KMS-11 (cell line): ENCODE measurements around the gene AACS.

ENCODE experiments used
- H2AFZ ChIP-seq: fragments of 200-600 bp; sonication (generic); 2 replicates; pipeline ENCODE4 v1.6.1; 2016; ENCODE audit warnings: antibody characterized with exemption, mixed run types, low read depth
- H3K27ac ChIP-seq: fragments of 200-600 bp; sonication (generic); 2 replicates; pipeline ENCODE4 v1.6.1; 2016; ENCODE audit warnings: mild to moderate bottlenecking, mixed run types
- H3K27me3 ChIP-seq: fragments of 200-600 bp; sonication (generic); 2 replicates; pipeline ENCODE4 v1.6.1; 2017; ENCODE audit warnings: mild to moderate bottlenecking, low read depth, mixed run types, moderate library complexity; ENCODE audit not compliant: insufficient read depth
- H3K36me3 ChIP-seq: fragments of 200-600 bp; sonication (generic); 2 replicates; pipeline ENCODE4 v1.6.1; 2017; ENCODE audit warnings: mild to moderate bottlenecking, mixed run types; ENCODE audit not compliant: insufficient read depth
- H3K4me1 ChIP-seq: fragments of 200-600 bp; sonication (generic); 2 replicates; pipeline ENCODE4 v1.6.1; 2016; ENCODE audit warnings: mild to moderate bottlenecking, low read depth, mixed run types; ENCODE audit not compliant: poor library complexity, severe bottlenecking
- H3K4me2 ChIP-seq: fragments of 200-600 bp; sonication (generic); 2 replicates; pipeline ENCODE4 v1.7.0; 2016; ENCODE audit warnings: mild to moderate bottlenecking, mixed run types
- H3K4me3 ChIP-seq: fragments of 200-600 bp; sonication (generic); IDR thresholded peaks from 2 replicates; pipeline ENCODE4 v1.6.1; 2017; ENCODE audit warnings: low read depth, low read length, mixed read lengths; ENCODE audit not compliant: insufficient read depth
- H3K79me2 ChIP-seq: fragments of 200-600 bp; sonication (generic); 2 replicates; pipeline ENCODE4 v1.6.1; 2016; ENCODE audit warnings: low read depth, mixed run types; ENCODE audit not compliant: insufficient read depth
- H3K9ac ChIP-seq: fragments of 200-600 bp; sonication (generic); 2 replicates; pipeline ENCODE4 v1.6.1; 2016; ENCODE audit warnings: mild to moderate bottlenecking, mixed run types
- H4K20me1 ChIP-seq: fragments of 200-600 bp; sonication (generic); 2 replicates; pipeline ENCODE4 v1.6.1; 2016; ENCODE audit warnings: mild to moderate bottlenecking, mixed run types; ENCODE audit not compliant: insufficient read depth
- TF ChIP-seq, protein P1 (sequence below): fragments of 200-600 bp; sonication (generic); conservative IDR thresholded peaks from 2 replicates; pipeline ENCODE4 v1.6.1; 2017; ENCODE audit warnings: low read depth, mild to moderate bottlenecking, antibody characterized with exemption, low read length, moderate library complexity, mixed read lengths

The AACS gene

DNA sequence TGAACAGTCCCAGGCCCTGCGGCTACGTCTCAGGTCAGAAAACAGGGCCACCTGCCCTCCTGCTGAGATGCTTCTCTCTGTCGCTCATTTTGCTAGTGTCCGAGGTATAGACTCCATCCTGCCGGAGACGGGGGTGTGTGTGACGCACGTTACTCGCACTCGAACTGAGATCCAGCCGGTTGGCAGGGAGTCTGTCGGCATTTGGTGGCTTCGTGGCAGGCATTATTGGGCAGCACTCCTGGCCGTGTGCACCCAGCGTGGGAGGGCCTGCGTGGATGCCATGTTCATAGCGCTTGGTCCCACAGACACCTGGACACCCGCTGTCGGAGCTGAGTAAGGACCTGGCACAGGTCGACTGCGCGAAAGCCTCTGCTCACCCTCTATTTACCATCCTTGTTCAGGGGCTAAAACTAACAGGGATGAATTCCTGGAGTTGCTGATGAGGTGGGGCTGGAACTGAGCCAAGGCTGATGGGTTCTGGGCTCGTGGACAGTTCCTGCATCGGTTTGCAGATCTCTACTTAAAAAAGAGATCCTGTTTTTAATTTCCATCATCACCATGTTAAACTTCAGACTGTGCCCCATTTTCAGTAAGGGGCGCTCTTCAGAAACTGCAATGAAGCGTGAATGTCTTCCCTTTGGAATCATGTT is 28.6 kb downstream of the AACS start:
- Histone ChIP-seq H4K20me1 (no peaks in the 10 kb centered on the region), H3K4me2 (no peak overlapping the region), H3K9ac (no peak overlapping the region), H3K79me2 (no peaks in the 10 kb centered on the region), H3K4me1 (no peaks in the 10 kb centered on the region), H3K36me3 (no peaks in the 10 kb centered on the region), H3K27ac (no peak overlapping the region), H3K27me3 (no peaks in the 10 kb centered on the region), H3K4me3 (no peak overlapping the region), H2AFZ (no peak overlapping the region)
- TF ChIP-seq, protein P1, sequence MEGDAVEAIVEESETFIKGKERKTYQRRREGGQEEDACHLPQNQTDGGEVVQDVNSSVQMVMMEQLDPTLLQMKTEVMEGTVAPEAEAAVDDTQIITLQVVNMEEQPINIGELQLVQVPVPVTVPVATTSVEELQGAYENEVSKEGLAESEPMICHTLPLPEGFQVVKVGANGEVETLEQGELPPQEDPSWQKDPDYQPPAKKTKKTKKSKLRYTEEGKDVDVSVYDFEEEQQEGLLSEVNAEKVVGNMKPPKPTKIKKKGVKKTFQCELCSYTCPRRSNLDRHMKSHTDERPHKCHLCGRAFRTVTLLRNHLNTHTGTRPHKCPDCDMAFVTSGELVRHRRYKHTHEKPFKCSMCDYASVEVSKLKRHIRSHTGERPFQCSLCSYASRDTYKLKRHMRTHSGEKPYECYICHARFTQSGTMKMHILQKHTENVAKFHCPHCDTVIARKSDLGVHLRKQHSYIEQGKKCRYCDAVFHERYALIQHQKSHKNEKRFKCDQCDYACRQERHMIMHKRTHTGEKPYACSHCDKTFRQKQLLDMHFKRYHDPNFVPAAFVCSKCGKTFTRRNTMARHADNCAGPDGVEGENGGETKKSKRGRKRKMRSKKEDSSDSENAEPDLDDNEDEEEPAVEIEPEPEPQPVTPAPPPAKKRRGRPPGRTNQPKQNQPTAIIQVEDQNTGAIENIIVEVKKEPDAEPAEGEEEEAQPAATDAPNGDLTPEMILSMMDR: no peak

GRCh38 chr12:125096894-125097293 is 31.7 kb downstream of the AACS start:
- Histone ChIP-seq H3K79me2 (no peaks in the 10 kb centered on the region), H3K27me3 (no peaks in the 10 kb centered on the region), H3K4me2 (no peak overlapping the region), H4K20me1 (no peaks in the 10 kb centered on the region), H3K4me1 (no peaks in the 10 kb centered on the region), H3K4me3 (no peak overlapping the region), H3K9ac (no peak overlapping the region), H2AFZ (no peak overlapping the region), H3K27ac (no peak overlapping the region), H3K36me3 (no peaks in the 10 kb centered on the region)
- TF ChIP-seq, protein P1: no peak

DNA sequence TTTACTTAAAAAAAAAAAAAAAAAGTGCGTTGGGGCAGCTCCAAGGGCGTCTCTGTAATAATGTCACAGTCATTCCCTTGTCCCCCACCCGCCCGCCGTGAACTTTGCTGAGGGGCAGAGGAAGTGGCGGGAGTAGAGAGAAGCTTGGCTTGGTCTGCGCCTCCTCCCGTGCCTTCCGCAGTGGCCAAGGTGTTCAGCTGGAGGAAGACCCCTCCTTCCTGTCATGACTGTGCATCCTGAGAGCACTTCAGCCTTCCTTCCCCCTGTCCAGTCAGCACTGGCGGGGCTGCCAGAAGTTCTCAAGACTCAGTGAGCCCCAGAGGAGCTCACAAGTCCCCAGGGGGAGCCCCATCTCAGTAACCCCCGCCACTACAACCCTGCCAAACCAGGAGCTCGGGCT is 32.2 kb downstream of the AACS start:
- no peaks in the 10 kb centered on the region for H3K36me3 ChIP-seq
- no peak overlapping the region for H2AFZ ChIP-seq
- H3K4me2 ChIP-seq: no peak overlapping the region
- TF ChIP-seq, protein P1: no peak
- no peak overlapping the region for H3K27ac ChIP-seq
- H3K4me1 ChIP-seq: no peaks in the 10 kb centered on the region
- no peaks in the 10 kb centered on the region for H3K27me3 ChIP-seq
- H4K20me1 ChIP-seq: no peaks in the 10 kb centered on the region
- no peaks in the 10 kb centered on the region for H3K79me2 ChIP-seq
- no peak overlapping the region for H3K4me3 ChIP-seq
- no peak overlapping the region for H3K9ac ChIP-seq

DNA sequence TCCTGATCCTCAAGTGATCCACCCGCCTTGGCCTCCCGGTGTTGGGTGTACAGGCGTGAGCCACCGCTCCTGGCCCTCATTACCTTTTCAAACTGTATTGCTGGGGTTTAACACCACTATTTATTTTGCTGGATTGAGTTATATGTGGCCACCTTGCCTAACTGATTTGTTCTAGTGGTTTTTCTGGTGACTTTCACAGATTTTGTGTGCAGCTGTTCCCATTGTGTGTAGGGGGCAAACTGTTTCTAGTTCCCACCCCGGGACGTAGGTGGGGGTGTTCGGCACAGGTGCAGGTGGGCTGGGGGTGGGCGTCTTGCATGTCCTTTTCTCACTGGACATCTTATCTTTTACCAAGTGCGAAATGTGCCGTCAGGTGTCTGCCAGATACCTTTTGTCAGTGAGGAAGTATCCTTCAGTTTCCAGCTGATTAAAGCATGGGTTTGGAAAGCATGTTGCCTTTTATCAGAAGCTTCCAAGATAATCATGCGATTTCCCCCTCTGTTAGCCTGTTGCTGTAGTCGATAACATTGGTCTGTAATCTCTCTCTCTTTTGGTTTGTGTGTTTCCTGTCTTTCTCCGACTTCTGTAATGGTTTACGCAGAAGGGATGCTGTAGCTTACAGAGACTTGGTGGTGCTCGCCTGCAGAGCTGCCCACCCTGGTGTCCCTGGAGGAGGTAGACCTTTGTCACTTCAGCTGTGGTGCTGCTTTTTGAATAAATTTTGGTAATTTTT is 33.6 kb downstream of the AACS start:
- no peak overlapping the region for H3K4me2 ChIP-seq

More for the DNA sequence above, 33.6 kb downstream of the AACS start:
- TF ChIP-seq, protein P1: no peak
- Histone ChIP-seq H3K9ac (no peak overlapping the region), H4K20me1 (no peaks in the 10 kb centered on the region), H3K79me2 (no peaks in the 10 kb centered on the region), H3K27me3 (no peaks in the 10 kb centered on the region), H3K4me1 (no peaks in the 10 kb centered on the region), H3K4me3 (no peak overlapping the region), H3K27ac (no peak overlapping the region), H2AFZ (no peak overlapping the region), H3K36me3 (no peaks in the 10 kb centered on the region)
